Measurements from ENCODE around the gene PITPNC1.

DNA sequence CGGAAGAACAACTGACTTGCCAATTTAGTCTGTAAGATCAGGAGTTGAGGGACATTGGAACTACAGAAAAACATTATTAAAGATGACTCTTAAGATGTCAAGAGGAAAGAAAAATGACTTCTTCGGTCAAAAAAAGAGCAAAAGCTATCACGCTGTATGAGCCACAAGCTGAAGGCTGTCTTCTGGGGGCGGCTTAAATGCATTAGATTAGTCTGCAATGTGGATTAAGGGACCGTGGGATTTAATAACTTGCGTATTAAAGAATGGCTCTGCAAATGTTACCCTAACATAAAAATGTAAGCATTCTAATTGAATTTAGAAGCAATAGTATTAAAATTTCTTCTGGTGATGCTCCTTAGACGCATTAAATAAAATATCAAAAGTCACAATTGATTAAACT lies 108.6 kb downstream of the PITPNC1 start:
- TF ChIP-seq, protein P1, sequence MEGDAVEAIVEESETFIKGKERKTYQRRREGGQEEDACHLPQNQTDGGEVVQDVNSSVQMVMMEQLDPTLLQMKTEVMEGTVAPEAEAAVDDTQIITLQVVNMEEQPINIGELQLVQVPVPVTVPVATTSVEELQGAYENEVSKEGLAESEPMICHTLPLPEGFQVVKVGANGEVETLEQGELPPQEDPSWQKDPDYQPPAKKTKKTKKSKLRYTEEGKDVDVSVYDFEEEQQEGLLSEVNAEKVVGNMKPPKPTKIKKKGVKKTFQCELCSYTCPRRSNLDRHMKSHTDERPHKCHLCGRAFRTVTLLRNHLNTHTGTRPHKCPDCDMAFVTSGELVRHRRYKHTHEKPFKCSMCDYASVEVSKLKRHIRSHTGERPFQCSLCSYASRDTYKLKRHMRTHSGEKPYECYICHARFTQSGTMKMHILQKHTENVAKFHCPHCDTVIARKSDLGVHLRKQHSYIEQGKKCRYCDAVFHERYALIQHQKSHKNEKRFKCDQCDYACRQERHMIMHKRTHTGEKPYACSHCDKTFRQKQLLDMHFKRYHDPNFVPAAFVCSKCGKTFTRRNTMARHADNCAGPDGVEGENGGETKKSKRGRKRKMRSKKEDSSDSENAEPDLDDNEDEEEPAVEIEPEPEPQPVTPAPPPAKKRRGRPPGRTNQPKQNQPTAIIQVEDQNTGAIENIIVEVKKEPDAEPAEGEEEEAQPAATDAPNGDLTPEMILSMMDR (conservative IDR thresholded peaks at IDR 0.05 in 1 of 2, IDR thresholded peaks at IDR 0.05 in 1 of 2; ENCODE audit: extremely low read depth in 1 of 2, insufficient read depth in 1 of 2, low read depth in 1 of 2, low read length in 2 of 2): no peak
- TF ChIP-seq EZH2 (IDR thresholded peaks at IDR 0.05; ENCODE audit: borderline replicate concordance, low read length): no peak
